GM10847 (cell line): ENCODE results near the gene TERB2.
A peak's percentile ranks its signal among the peaks of the same experiment; 100 is the strongest.

ENCODE experiments used
- POLR2A ChIP-seq: IDR thresholded peaks from 2 replicates; pipeline ENCODE4 v1.6.1; 2011; ENCODE audit not compliant: insufficient read length; ENCODE audit errors: extremely low read depth

The TERB2 gene, protein sequence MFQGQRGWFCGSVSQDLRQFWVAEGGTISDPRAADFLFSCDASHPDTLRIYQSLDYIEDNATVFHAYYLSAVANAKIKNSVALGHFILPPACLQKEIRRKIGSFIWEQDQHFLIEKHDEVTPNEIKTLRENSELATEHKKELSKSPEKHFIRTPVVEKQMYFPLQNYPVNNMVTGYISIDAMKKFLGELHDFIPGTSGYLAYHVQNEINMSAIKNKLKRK

DNA sequence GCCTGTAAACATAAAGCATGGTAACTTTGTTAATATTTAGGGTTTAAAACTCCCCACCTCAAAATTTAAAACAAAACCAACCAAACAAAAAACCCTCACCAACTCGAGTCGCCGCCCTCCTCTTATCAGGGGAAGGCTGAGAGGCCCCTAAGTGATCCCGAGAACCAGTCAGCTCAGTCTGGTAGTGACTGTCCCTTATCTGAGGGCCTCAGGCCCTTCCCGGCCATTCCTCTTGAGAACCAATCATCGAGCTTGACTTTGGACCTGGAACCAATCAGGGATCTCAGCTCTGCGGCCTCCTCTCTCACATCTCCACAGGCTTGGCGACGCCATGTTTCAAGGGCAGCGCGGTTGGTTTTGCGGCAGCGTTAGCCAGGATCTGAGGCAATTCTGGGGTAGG lies at the start of gene TERB2:
Gene TERB2 (plus strand): TSS at position 300 of the 400 bp plus-strand sequence. CDS start 32 bp downstream, at position 332.
- TF ChIP-seq POLR2A = no peak

DNA sequence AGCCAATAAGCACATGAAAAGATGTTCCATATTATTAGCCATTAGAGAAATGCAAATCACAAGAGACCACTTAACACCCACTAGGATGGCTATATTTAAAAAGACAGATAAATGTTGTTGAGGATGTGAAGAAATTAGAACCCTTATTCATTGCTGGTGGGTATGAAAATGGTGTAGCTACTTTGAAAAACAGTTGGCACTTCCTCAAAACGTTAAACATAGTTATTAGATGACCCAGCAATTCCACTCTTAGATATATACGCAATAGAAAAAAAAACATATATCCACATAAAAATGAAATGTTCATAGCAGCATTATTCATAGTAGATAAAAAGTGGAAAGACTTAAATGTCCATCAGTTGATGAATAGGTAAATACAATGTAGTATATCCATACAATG lies 47.1 kb upstream of the TERB2 start:
- no peak for TF ChIP-seq POLR2A

DNA sequence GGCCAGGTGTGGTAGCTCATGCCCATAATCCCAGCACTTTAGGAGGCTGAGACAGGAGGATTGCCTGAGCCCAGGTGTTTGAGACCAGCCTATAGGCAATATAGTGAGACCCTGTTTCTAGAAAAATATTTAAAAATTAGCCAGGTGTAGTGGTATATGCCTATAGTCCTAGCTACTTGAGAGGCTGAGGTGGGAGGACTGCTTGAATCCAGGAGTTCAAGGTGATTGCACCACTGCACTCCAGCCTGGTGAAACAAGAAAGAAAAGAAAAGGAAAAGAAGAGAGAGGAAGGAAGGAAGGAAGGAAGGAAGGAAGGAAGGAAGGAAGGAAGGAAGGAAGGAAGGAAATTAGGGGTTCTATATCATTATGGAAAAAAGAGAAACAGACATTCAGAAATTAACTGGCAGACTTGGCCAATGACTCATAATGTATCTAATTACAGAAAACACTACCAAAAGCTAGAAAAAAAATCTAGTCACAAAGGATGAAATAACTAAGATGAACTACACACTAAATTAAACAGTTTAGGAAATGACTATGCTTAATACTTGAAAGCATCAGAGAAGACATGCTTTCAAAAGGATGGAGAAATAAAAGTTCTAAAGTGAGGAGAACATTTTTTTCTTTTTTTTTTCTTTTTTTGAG lies 45.4 kb upstream of the TERB2 start:
- no peak for TF ChIP-seq POLR2A

DNA sequence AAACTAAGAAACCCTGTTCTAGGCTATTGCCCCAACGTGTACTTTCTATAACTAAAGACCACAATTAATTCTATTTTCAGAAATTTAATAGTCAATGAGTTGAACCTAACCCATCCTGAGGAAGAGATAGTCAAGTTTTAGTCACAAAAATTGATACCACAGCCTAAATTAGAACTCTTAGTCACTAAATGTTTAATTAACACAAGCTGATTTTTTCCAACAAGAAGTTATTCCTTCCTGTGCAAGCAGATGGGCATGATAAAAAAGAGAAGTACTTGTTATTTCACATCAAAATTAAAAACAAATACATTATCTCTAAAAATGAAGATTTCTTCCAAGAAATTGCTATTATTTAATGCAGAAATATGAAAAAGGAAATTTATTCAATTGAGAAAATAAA lies 38.4 kb upstream of the TERB2 start:
- no peak for TF ChIP-seq POLR2A

DNA sequence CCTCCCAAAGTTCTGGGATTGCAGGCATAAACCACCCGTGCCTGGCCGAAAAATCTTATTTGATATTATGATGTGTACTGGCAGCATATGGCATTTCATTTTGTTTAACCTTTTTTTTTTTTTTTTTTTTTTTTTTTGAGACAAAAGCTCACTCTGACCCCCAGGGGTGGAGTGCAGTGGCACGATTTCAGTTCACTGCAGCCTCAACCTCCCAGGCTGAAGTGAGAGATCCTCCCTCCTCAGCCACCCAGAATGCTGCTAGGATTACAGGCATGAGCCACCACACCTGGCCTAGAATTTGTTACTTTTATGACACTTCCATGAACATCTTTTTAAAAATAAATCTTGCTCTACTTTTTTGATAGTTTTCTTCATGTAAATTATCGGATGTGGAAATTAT lies 12.0 kb downstream of the TERB2 start:
- TF ChIP-seq POLR2A = no peak

DNA sequence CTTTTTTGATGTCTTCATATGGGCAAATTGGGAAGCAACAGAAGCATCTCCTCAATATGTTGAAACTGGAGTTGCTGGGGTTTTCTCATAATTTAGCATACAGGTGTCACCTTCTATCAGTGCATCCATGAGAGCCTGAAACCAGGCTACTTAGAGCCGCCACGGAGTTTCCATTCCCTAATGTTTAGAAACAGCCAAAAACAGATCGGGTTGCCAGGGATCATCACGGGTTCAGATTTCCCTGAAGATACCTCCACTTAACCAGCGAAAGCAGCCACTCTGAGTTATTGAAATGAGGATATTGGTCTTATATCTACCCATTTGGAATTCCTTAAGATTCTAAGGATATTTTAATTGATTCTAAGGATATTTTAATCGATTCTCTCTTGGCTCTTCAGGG lies 14.5 kb downstream of the TERB2 start:
- TF ChIP-seq POLR2A = no peak

DNA sequence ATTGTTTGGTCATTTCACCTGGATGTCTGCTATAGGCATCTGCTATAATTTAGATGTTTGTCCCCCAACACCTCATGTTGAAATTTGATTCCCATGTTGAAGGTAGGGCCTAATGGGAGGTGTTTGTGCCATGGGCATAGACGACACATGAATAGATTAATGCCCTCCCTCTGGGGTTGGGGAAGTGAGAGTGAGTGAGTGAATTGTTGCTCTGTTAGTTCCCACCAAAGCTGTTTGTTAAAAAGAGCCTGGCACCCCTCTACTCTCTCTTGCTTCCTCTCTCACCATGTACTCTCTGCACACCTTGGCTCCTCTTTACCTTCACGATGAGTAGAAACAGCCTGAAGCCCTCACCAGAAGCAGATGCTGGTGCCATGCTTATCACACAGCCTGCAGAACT lies 42.6 kb downstream of the TERB2 start:
- no peak for TF ChIP-seq POLR2A

DNA sequence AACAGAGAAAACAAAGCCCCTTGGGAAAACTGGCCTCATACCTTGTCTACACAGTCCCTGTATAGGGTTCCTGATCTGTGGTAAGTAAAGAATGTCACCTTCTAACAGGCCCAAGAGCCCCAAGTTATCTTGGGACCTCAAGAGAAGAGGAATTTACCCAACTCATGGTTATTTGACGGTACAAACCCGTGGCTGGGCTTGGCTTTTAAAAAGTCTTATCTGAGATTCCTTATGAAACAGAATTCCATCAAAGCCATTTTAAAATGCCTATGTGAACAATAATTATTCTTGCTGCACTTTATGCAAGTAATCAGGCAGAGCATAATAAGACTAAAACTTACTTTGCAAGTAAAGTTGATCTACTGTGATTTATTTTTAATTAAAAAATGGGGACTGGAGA lies 52.6 kb downstream of the TERB2 start:
- no peak for TF ChIP-seq POLR2A

DNA sequence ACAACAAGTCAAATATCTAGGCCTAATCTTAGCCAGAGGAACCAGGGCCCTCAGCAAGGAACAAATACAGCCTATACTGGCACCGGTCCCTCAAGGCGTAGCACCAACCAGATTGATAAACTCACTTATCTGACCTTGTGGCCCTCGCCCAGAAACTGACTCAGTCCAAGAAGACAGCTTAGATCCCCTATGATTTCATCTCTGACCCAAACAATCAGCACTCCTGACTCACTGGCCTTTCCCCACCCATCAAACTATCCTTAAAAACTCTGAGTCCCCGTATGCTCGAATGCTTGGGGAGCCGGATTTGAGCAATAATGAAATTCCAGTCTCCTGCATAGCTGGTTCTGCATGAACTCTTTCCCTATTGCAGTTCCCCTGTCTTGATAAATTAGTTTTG lies 64.9 kb downstream of the TERB2 start:
- no peak for TF ChIP-seq POLR2A

DNA sequence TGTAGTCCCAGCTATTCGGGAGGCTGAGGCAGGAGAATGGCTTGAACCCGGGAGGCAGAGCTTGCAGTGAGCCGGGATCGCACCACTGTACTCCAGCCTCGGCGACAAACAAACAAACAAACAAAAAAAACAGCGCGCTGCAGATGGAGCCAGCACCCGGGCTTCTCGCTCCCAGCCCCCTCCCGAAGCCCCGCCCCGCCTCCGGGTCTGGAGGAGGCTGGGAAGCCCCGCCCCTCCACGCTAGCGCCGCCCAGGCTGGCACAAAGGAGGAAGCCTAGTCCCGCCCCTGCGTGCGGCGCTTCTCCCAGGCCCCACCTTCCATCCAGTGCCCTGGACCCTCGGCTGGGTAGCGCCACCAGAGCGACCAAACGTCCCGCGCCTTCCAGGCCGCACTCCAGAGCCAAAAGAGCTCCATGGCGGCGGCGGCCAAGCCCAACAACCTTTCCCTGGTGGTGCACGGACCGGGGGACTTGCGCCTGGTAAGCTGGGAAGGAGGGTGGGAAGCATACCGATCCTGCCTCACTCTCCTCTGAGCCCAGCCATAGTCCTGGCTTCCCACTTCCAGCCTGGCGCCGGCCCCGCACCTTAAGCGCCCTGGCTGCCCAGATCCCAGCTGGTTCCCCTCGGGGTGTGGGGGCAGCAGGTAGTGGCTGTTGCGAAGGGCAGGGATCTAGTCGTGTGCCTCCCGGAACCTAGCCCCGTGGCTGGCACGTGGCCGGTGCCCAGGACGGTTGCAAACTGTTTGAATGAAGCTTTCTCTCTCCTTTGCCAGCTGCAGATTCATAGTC lies 66.6 kb downstream of the TERB2 start, which contains the start of gene SORD:
Gene SORD (plus strand): TSS at position 325 of the 788 bp plus-strand sequence. CDS start 89 bp downstream, at position 414.
- peak; percentile 51 for TF ChIP-seq POLR2A

DNA sequence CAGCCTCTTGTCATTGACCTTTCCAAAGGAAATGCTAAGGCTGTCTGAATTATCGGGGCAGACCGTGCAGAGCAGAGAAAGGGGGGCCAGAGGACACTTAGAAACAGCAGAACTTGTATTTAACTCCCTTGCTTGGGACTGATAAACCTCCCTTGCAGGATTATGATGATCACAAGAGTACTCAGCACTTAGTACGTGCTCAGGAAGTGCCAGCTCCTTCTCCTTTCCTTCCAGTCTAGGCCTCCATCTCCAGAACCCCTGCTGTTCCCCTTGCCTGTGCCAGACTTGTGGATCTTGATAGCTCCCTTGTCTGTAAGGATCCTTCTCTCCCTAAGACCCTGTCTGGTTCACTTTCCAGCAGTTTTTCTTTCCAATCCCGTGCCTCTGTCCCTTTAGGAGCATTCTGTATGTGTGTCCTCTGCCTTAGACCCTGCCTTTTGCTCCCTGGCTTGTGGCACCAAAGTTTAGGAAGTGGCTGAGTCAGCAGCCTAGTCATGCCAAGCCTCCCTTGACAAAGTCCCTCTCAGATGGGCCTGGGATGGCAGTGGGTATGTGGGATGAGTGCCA lies 67.3 kb downstream of the TERB2 start:
- TF ChIP-seq POLR2A = no peak

DNA sequence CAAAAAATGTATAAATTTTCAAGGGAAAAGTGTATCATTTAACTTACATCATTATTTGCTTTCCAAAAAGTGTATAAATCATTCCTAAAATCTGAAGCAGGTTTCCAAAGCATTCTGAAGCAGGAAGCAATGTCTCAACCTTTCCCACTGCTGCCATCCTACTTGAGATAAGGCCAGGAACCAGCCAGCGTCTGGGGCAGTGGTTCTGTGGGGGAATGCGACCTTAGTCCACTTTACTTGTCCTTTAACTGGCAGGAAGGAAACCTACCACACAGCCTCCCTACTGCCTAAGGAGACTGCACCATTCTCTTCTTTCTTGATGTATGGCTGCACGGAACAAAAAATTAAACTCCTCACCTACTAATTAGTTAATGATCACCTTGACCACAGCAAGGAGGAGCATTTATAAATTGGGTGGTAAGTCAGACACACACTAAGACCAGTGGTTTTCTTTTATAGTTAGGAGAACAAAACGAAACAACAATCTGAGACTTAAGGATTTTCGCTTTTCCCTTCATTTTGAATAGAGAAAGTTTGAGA lies 70.2 kb downstream of the TERB2 start:
- TF ChIP-seq POLR2A = no peak

DNA sequence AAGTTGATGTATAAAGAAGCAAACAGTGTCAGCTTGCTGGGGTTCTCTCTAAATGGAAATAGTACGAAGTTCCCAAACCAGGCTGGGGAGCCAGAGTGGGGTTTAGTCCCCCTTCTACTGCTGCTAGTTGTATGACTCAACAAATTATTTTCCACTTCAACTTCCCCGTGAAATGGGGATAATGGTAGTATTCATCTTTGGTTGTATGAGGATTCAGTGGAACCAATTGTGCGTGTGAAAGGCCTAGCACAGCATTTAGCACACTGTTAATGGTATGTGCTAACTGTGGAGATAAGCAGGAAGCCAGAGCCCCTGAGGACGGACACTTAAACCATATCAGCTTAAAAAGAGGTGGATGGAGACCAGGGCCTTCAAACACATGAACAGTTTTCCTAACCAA lies 70.7 kb downstream of the TERB2 start:
- no peak for TF ChIP-seq POLR2A
